PC-3 (cell line): ENCODE results near the gene ZNF143.

Experiments used
- CTCF ChIP-seq: fragments of 300-600 bp; sonication (generic); conservative IDR thresholded peaks from 2 replicates; pipeline ENCODE4 v1.5.1; 2017; ENCODE audit warnings: antibody characterized with exemption, low read depth, mild to moderate bottlenecking, low read length
- EZH2 ChIP-seq: fragments of 300-600 bp; sonication (generic); IDR thresholded peaks from one replicate; pipeline ENCODE4 v1.6.1; 2017; ENCODE audit warnings: antibody characterized with exemption, mild to moderate bottlenecking, low read length; ENCODE audit not compliant: unreplicated experiment
- EZH2phosphoT487 ChIP-seq: fragments of 300-600 bp; sonication (generic); IDR thresholded peaks from 2 replicates; pipeline ENCODE4 v1.6.1; 2018; ENCODE audit warnings: mild to moderate bottlenecking, antibody characterized with exemption, low read length, borderline replicate concordance

GRCh38 chr11:9462172-9462799 lies 1.5 kb downstream of the ZNF143 start:
- TF ChIP-seq CTCF (no peak), EZH2phosphoT487 (no peak), EZH2 (no peak)
